Mesothelial cell of epicardium (in vitro differentiated cells): ENCODE measurements around the gene GET3. TPM values are rescaled to one million over a fixed set of nuclear protein-coding genes. Genes with fewer than 3 reads are reported as not detected.
A peak's percentile ranks its signal among the peaks of the same experiment; 100 is the strongest.

Experiments used
- DNase-seq, 2 experiments: peaks; one replicate each; pipeline ENCODE4 v3.0.0; 2021; ENCODE audit warnings: low spot score in 2 of 2; ENCODE audit not compliant: unreplicated experiment in 2 of 2
- H3K27ac Mint-ChIP-seq: 2 replicates; pipeline ENCODE4 v1.8.0; 2021; ENCODE audit warnings: mixed read lengths
- H3K27me3 Mint-ChIP-seq: 2 replicates; pipeline ENCODE4 v1.8.0; 2021; ENCODE audit warnings: low read depth, mixed read lengths
- H3K36me3 Mint-ChIP-seq: 2 replicates; pipeline ENCODE4 v1.8.0; 2021; ENCODE audit warnings: mixed read lengths
- H3K4me1 Mint-ChIP-seq: 2 replicates; pipeline ENCODE4 v1.8.0; 2021; ENCODE audit warnings: mixed read lengths
- H3K4me3 Mint-ChIP-seq: 2 replicates; pipeline ENCODE4 v1.8.0; 2021; ENCODE audit warnings: mild to moderate bottlenecking, moderate library complexity, mixed read lengths
- H3K9me3 Mint-ChIP-seq: 2 replicates; pipeline ENCODE4 v1.8.0; 2021; ENCODE audit warnings: mixed read lengths
- CTCF ChIP-seq: fragments of 200-600 bp; sonication (generic); IDR thresholded peaks from one replicate; pipeline ENCODE4 v1.5.0; 2021; ENCODE audit warnings: antibody characterized with exemption; ENCODE audit not compliant: unreplicated experiment
- total RNA-seq: library from RNA; stranded (reverse); gene quantifications from 3 replicates; pipeline ENCODE4 v1.2.1, GENCODE V29; 2021

Gene GET3
- total RNA-seq, 1 donor from 2014 or later = 46.9 TPM

- TF ChIP-seq CTCF = no peak
- H3K4me1 Mint-ChIP-seq = no peaks in the 10 kb centered on the region
- DNase-seq = no peak
- no peaks in the 10 kb centered on the region for H3K9me3 Mint-ChIP-seq
- H3K4me3 Mint-ChIP-seq = no peak overlapping the region
- no peaks in the 10 kb centered on the region for H3K27me3 Mint-ChIP-seq
- H3K36me3 Mint-ChIP-seq = peaks cover 24% of the 10 kb centered on the region
- H3K27ac Mint-ChIP-seq = no peak overlapping the region
Measured at GRCh38 chr19:12767150-12767549, 29.9 kb downstream of the GET3 start.

- no peak for DNase-seq
- Mint-ChIP-seq H3K4me3 (no peak overlapping the region), H3K4me1 (no peaks in the 10 kb centered on the region), H3K36me3 (peaks cover 22% of the 10 kb centered on the region), H3K27ac (no peak overlapping the region), H3K9me3 (no peaks in the 10 kb centered on the region), H3K27me3 (no peaks in the 10 kb centered on the region)
- no peak for TF ChIP-seq CTCF
Measured at GRCh38 chr19:12767666-12768065, 30.4 kb downstream of the GET3 start.

GRCh38 chr19:12769689-12770088 is 32.4 kb downstream of the GET3 start:
- no peak overlapping the region for H3K4me3 Mint-ChIP-seq
- H3K4me1 Mint-ChIP-seq = peaks cover 2% of the 10 kb centered on the region

GRCh38 chr19:12770922-12771321 is 33.6 kb downstream of the GET3 start:
- Mint-ChIP-seq H3K4me3 (no peak overlapping the region), H3K27me3 (no peaks in the 10 kb centered on the region), H3K4me1 (peaks cover 4% of the 10 kb centered on the region), H3K27ac (no peak overlapping the region), H3K36me3 (peaks cover 6% of the 10 kb centered on the region), H3K9me3 (no peaks in the 10 kb centered on the region)
- no peak for TF ChIP-seq CTCF
- DNase-seq = no peak

More at GRCh38 chr19:12769689-12770088, 32.4 kb downstream of the GET3 start:
- Mint-ChIP-seq H3K27me3 (no peaks in the 10 kb centered on the region), H3K36me3 (peaks cover 13% of the 10 kb centered on the region), H3K9me3 (no peaks in the 10 kb centered on the region), H3K27ac (no peak overlapping the region)
- no peak for TF ChIP-seq CTCF
- no peak for DNase-seq

- no peaks in the 10 kb centered on the region for H3K9me3 Mint-ChIP-seq
- H3K4me1 Mint-ChIP-seq = peaks cover 5% of the 10 kb centered on the region
- H3K4me3 Mint-ChIP-seq = no peak overlapping the region
- H3K36me3 Mint-ChIP-seq = peaks cover 2% of the 10 kb centered on the region
- no peak overlapping the region for H3K27ac Mint-ChIP-seq
- DNase-seq = no peak
- H3K27me3 Mint-ChIP-seq = no peaks in the 10 kb centered on the region
- TF ChIP-seq CTCF = no peak
Measured at GRCh38 chr19:12772323-12772722, 35.0 kb downstream of the GET3 start.

- Mint-ChIP-seq H3K4me3 (peak overlapping the region; percentile 44), H3K36me3 (peaks cover 2% of the 10 kb centered on the region), H3K4me1 (peaks cover 13% of the 10 kb centered on the region), H3K27ac (no peak overlapping the region), H3K27me3 (no peaks in the 10 kb centered on the region), H3K9me3 (no peaks in the 10 kb centered on the region)
- TF ChIP-seq CTCF = no peak
- DNase-seq = no peak
Measured at GRCh38 chr19:12773571-12773970, 36.3 kb downstream of the GET3 start.
